Caco-2 (cell line): ENCODE measurements around the gene GPATCH8. TPM values are rescaled to one million over a fixed set of nuclear protein-coding genes. Genes with fewer than 3 reads are reported as not detected.

Source experiments
- BruUV-seq: library from RNA; stranded (reverse); fragments of 400-500 nt; replicated peaks from 2 replicates; lab custom pipeline; 2021; lab: Mats Ljungman, UMichigan
- CTCF ChIA-PET: fragments of 300-600 bp; sonication (Branson Sonifier 250); formaldehyde crosslinking; loops from one replicate; lab custom pipeline; 2022; ENCODE audit warnings: antibody characterized with exemption; lab: Charles Lee
- POLR2A ChIA-PET: fragments of 300-600 bp; sonication (Branson Sonifier 250); formaldehyde crosslinking; loops from one replicate; lab custom pipeline; 2022; ENCODE audit warnings: antibody characterized with exemption; lab: Charles Lee
- DNase-seq, 2 experiments: peaks; one replicate each; pipeline versions ENCODE4 v3.0.0 to v3.0.0-alpha.2; 2020 to 2022
- H3K27me3 ChIP-seq: replicated peaks from 2 replicates; pipeline ENCODE4 v1.6.0; 2011; ENCODE audit warnings: low read length; ENCODE audit not compliant: control insufficient read depth, insufficient read depth
- H3K36me3 ChIP-seq: 2 replicates; pipeline ENCODE4 v1.5.1; 2011; ENCODE audit warnings: low read length; ENCODE audit not compliant: control insufficient read depth, insufficient read depth
- H3K4me1 ChIP-seq: fragments of 250-450 bp; sonication (Bioruptor Pico); 2 replicates; pipeline ENCODE4 v1.5.1; 2020; ENCODE audit warnings: mild to moderate bottlenecking
- H3K4me3 ChIP-seq: 2 replicates; pipeline ENCODE4 v1.5.1; 2011; ENCODE audit warnings: low read depth, mild to moderate bottlenecking, control low read depth, low read length
- H3K9me3 ChIP-seq: fragments of 250-450 bp; sonication (Bioruptor Pico); 2 replicates; pipeline ENCODE4 v1.5.1; 2020; ENCODE audit warnings: mild to moderate bottlenecking, moderate library complexity
- H3K27ac Mint-ChIP-seq: one replicate; pipeline ENCODE4 v1.8.0; 2022; ENCODE audit warnings: mixed read lengths; ENCODE audit not compliant: unreplicated experiment
- H3K27me3 Mint-ChIP-seq: one replicate; pipeline ENCODE4 v1.8.0; 2022; ENCODE audit warnings: mixed read lengths; ENCODE audit not compliant: insufficient read depth, unreplicated experiment
- H3K36me3 Mint-ChIP-seq: one replicate; pipeline ENCODE4 v1.8.0; 2022; ENCODE audit warnings: mild to moderate bottlenecking, mixed read lengths; ENCODE audit not compliant: insufficient read depth, unreplicated experiment
- H3K4me1 Mint-ChIP-seq: one replicate; pipeline ENCODE4 v1.8.0; 2022; ENCODE audit warnings: low read depth, mixed read lengths; ENCODE audit not compliant: unreplicated experiment
- H3K4me3 Mint-ChIP-seq: one replicate; pipeline ENCODE4 v1.8.0; 2022; ENCODE audit warnings: mild to moderate bottlenecking, moderate library complexity, mixed read lengths; ENCODE audit not compliant: unreplicated experiment
- H3K9me3 Mint-ChIP-seq: one replicate; pipeline ENCODE4 v1.8.0; 2022; ENCODE audit warnings: mixed read lengths; ENCODE audit not compliant: unreplicated experiment
- CTCF ChIP-seq, 2 experiments: fragments of 200-600 bp in 1 of 2; IDR thresholded peaks; 1 replicate in 1 of 2; 2 replicates in 1 of 2; pipeline versions ENCODE4 v1.5.1 to v1.8.0; 2011 to 2022; ENCODE audit warnings: antibody characterized with exemption in 1 of 2, control low read depth in 1 of 2, inconsistent platforms in 1 of 2, low read depth in 1 of 2, low read length in 1 of 2, mild to moderate bottlenecking in 1 of 2, moderate library complexity in 1 of 2; ENCODE audit not compliant: insufficient read depth in 1 of 2, severe bottlenecking in 1 of 2, unreplicated experiment in 1 of 2
- intact Hi-C: fragments of 100-400 bp; cut with micrococcal nuclease; formaldehyde crosslinking; loops from one replicate; pipeline ENCODE4 v1.10.0; 2022; ENCODE audit not compliant: unreplicated experiment
- total RNA-seq: library from RNA; stranded (reverse); gene quantifications from 2 replicates; pipeline ENCODE4 v1.2.3, GENCODE V29; 2022

GPATCH8 gene
- total RNA-seq, 1 experiment from 2014 or later: 53.4 TPM

GRCh38 chr17:44451832-44452231 is 51.4 kb downstream of the GPATCH8 start:
- DNase-seq: no peak
- no peaks in the 10 kb centered on the region for H3K9me3 Mint-ChIP-seq
- no peaks in the 10 kb centered on the region; the same call in 1 of the 2 replicates for H3K36me3 ChIP-seq
- no peak overlapping the region for H3K27ac Mint-ChIP-seq
- intact Hi-C loops: no loop called here
- TF ChIP-seq CTCF (IDR thresholded peaks at IDR 0.05; ENCODE audit: insufficient read depth in 1 of 2, low read depth in 1 of 2, low read length in 1 of 2, severe bottlenecking in 1 of 2, unreplicated experiment in 1 of 2): no peak
- H3K27me3 ChIP-seq: no peaks in the 10 kb centered on the region
- ChIA-PET POLR2A (no interaction called here), CTCF (interaction anchor here (0.5 kb wide), 1 partner anchor 53 kb away, joined by 5 read pairs; no protein-coding TSS in a partner anchor)
- no peaks in the 10 kb centered on the region for H3K9me3 ChIP-seq
- H3K36me3 Mint-ChIP-seq: peaks cover 8% of the 10 kb centered on the region
- no peaks in the 10 kb centered on the region for H3K27me3 Mint-ChIP-seq
- BruUV-seq: no TSS peak
- no peak overlapping the region for H3K4me3 Mint-ChIP-seq
- H3K4me1 ChIP-seq: no peaks in the 10 kb centered on the region
- no peaks in the 10 kb centered on the region for H3K4me1 Mint-ChIP-seq
- H3K4me3 ChIP-seq: no peak overlapping the region

- CTCF ChIA-PET: no interaction called here
- Mint-ChIP-seq H3K4me1 (no peaks in the 10 kb centered on the region), H3K27ac (no peak overlapping the region), H3K9me3 (no peaks in the 10 kb centered on the region), H3K27me3 (no peaks in the 10 kb centered on the region), H3K4me3 (no peak overlapping the region), H3K36me3 (peaks cover 8% of the 10 kb centered on the region)
- POLR2A ChIA-PET: no interaction called here
- intact Hi-C loops: no loop called here
- TF ChIP-seq CTCF (IDR thresholded peaks at IDR 0.05; ENCODE audit: insufficient read depth in 1 of 2, low read depth in 1 of 2, low read length in 1 of 2, severe bottlenecking in 1 of 2, unreplicated experiment in 1 of 2): no peak
- Histone ChIP-seq H3K9me3 (no peaks in the 10 kb centered on the region), H3K4me1 (no peaks in the 10 kb centered on the region), H3K27me3 (no peaks in the 10 kb centered on the region), H3K36me3 (no peaks in the 10 kb centered on the region; the same call in 1 of the 2 replicates), H3K4me3 (no peak overlapping the region)
- no peak for DNase-seq
- BruUV-seq: no TSS peak
Measured at GRCh38 chr17:44451016-44451627, 52.1 kb downstream of the GPATCH8 start.

- no peak overlapping the region for H3K27ac Mint-ChIP-seq
- no TSS peak for BruUV-seq
- no peaks in the 10 kb centered on the region for H3K27me3 Mint-ChIP-seq
- intact Hi-C loops: no loop called here
- no peak overlapping the region for H3K4me3 Mint-ChIP-seq
- H3K36me3 ChIP-seq: no peaks in the 10 kb centered on the region
- no peaks in the 10 kb centered on the region for H3K27me3 ChIP-seq
- no peak for TF ChIP-seq CTCF (IDR thresholded peaks at IDR 0.05; ENCODE audit: insufficient read depth in 1 of 2, low read depth in 1 of 2, low read length in 1 of 2, severe bottlenecking in 1 of 2, unreplicated experiment in 1 of 2)
- peaks cover 12% of the 10 kb centered on the region for H3K36me3 Mint-ChIP-seq
- no peak for DNase-seq
- H3K9me3 Mint-ChIP-seq: no peaks in the 10 kb centered on the region
- H3K4me3 ChIP-seq: no peak overlapping the region
- CTCF ChIA-PET: interaction anchor here (0.8 kb wide), 1 partner anchor 54 kb away, joined by 9 read pairs; no protein-coding TSS in a partner anchor
- H3K4me1 Mint-ChIP-seq: no peaks in the 10 kb centered on the region
- POLR2A ChIA-PET: interaction anchor here (0.7 kb wide), 1 partner anchor 469 kb away, joined by 4 read pairs; no protein-coding TSS in a partner anchor
- no peaks in the 10 kb centered on the region for H3K4me1 ChIP-seq
- no peaks in the 10 kb centered on the region for H3K9me3 ChIP-seq
Measured at GRCh38 chr17:44448412-44448811, 54.8 kb downstream of the GPATCH8 start.
